ENCODE results near the gene OPA1. TPM values are rescaled to one million over a fixed set of nuclear protein-coding genes. Genes with fewer than 3 reads are reported as not detected.

OPA1 gene
- total RNA-seq, 2 donors from 2014 or later = 20.8 to 45.8 TPM

DNA sequence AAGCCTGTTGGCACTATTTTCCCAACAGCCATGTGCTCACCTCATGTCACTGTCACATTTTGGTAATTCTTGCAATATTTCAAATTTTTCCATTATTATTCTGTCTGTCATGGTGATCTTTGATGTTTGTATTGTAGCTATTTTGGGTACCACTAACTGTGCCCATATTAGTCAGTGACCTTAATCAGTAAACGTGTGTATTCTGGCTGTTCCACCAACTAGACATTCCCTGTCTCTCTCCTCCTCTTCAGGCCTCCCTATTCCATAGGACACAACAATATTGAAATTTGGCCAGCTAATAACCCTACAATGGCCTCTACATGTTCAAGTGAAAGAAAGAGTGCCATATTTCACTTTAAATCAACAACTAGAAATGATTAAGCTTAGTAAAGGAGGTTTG is 88.6 kb downstream of the OPA1 start:
- no peaks in the 10 kb centered on the region for H3K27me3 ChIP-seq
- H3K36me3 ChIP-seq (replicated peaks in 1 of 2; ENCODE audit: insufficient read depth in 1 of 2, low read depth in 2 of 2) = peaks cover 0 to 3% of the 10 kb centered on the region in 2 donors
- no peaks in the 10 kb centered on the region for H3K4me1 ChIP-seq
- TF ChIP-seq POLR2A (IDR thresholded peaks at IDR 0.05) = no peak
- TF ChIP-seq, protein P1, sequence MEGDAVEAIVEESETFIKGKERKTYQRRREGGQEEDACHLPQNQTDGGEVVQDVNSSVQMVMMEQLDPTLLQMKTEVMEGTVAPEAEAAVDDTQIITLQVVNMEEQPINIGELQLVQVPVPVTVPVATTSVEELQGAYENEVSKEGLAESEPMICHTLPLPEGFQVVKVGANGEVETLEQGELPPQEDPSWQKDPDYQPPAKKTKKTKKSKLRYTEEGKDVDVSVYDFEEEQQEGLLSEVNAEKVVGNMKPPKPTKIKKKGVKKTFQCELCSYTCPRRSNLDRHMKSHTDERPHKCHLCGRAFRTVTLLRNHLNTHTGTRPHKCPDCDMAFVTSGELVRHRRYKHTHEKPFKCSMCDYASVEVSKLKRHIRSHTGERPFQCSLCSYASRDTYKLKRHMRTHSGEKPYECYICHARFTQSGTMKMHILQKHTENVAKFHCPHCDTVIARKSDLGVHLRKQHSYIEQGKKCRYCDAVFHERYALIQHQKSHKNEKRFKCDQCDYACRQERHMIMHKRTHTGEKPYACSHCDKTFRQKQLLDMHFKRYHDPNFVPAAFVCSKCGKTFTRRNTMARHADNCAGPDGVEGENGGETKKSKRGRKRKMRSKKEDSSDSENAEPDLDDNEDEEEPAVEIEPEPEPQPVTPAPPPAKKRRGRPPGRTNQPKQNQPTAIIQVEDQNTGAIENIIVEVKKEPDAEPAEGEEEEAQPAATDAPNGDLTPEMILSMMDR (IDR thresholded peaks at IDR 0.05) = no peak
- no peak overlapping the region for H3K4me3 ChIP-seq
- H3K9me3 ChIP-seq = no peaks in the 10 kb centered on the region
- no peak overlapping the region for H3K27ac ChIP-seq
- DNase-seq (no peak), ATAC-seq (no peak)
- intact Hi-C loops (cut with DNase I) = no loop called here
- 37 to 56% methylated on average over 1 of the region's 1 CpG for WGBS, 2 donors

GRCh38 chr3:193686665-193687483 is 93.9 kb downstream of the OPA1 start:
- ATAC-seq (no peak), DNase-seq (no peak)
- Histone ChIP-seq H3K27ac (no peak overlapping the region), H3K4me1 (no peaks in the 10 kb centered on the region), H3K36me3 (replicated peaks in 1 of 2; ENCODE audit: insufficient read depth in 1 of 2, low read depth in 2 of 2) (no peaks in the 10 kb centered on the region), H3K9me3 (no peaks in the 10 kb centered on the region), H3K4me3 (no peak overlapping the region), H3K27me3 (no peaks in the 10 kb centered on the region)
- TF ChIP-seq, protein P1 (IDR thresholded peaks at IDR 0.05) = no peak
- TF ChIP-seq POLR2A (IDR thresholded peaks at IDR 0.05) = no peak
- 80 to 87% methylated on average over 4 of the region's 4 CpGs for WGBS, 2 donors
- intact Hi-C loops (cut with DNase I) = no loop called here

- no peak for ATAC-seq
Measured at GRCh38 chr3:193688834-193689714, 96.1 kb downstream of the OPA1 start.

DNA sequence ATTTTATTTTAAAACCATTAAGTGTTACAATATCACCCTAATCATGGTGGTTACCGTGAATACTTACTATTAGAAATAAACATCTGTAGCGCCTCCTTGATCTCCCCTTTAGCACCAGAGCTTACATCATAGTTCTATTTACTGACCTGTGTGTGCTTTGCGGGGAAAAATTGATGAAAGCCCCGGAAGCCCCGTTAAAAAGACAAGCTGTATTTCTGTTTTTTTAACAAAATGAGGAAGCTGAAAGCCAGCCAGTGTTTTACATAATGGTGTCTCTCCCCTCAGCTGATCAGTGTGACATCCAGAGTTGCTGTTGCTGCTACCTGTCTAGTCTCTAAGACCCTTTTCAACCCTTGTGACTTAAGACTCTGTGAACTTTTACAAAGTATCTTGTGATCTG is 100.8 kb downstream of the OPA1 start:
- Histone ChIP-seq H3K9me3 (no peaks in the 10 kb centered on the region), H3K4me3 (no peak overlapping the region), H3K4me1 (no peaks in the 10 kb centered on the region), H3K36me3 (replicated peaks in 1 of 2; ENCODE audit: insufficient read depth in 1 of 2, low read depth in 2 of 2) (peaks cover 0 to 5% of the 10 kb centered on the region in 2 donors), H3K27ac (no peak overlapping the region), H3K27me3 (no peaks in the 10 kb centered on the region)
- intact Hi-C loops (cut with DNase I) = no loop called here
- WGBS, 2 donors = 60 to 76% methylated on average over 5 of the region's 5 CpGs
- no peak for DNase-seq
- no peak for TF ChIP-seq POLR2A (IDR thresholded peaks at IDR 0.05)
- TF ChIP-seq, protein P1 (IDR thresholded peaks at IDR 0.05) = no peak
- ATAC-seq = no peak

More at GRCh38 chr3:193688834-193689714, 96.1 kb downstream of the OPA1 start:
- TF ChIP-seq, protein P1 (IDR thresholded peaks at IDR 0.05) = no peak
- no peak for TF ChIP-seq POLR2A (IDR thresholded peaks at IDR 0.05)
- Histone ChIP-seq H3K36me3 (replicated peaks in 1 of 2; ENCODE audit: insufficient read depth in 1 of 2, low read depth in 2 of 2) (peaks cover 0 to 5% of the 10 kb centered on the region in 2 donors), H3K27ac (no peak overlapping the region), H3K27me3 (no peaks in the 10 kb centered on the region), H3K4me1 (no peaks in the 10 kb centered on the region), H3K9me3 (no peaks in the 10 kb centered on the region), H3K4me3 (no peak overlapping the region)
- intact Hi-C loops (cut with DNase I) = no loop called here
- no peak for DNase-seq
- 78 to 80% methylated on average over 9 of the region's 9 CpGs for WGBS, 2 donors
